GM10248 (cell line): ENCODE results near the gene GRIK3.

Experiments
- CTCF ChIA-PET: fragments of 300-600 bp; sonication (Branson Sonifier 250); formaldehyde crosslinking; extraction: SDS; loops from one replicate; lab custom pipeline; 2021; ENCODE audit warnings: antibody characterized with exemption; lab: Yijun Ruan, JAX
- POLR2A ChIA-PET: fragments of 350-650 bp; sonication (Branson Sonifier 250); formaldehyde crosslinking; extraction: SDS; loops from one replicate; lab custom pipeline; 2020; ENCODE audit warnings: antibody characterized with exemption; lab: Yijun Ruan, JAX
- DNase-seq: peaks from one replicate; pipeline ENCODE4 v3.0.0; 2012; ENCODE audit errors: extremely low spot score
- CTCF ChIP-seq: IDR thresholded peaks from 2 replicates; pipeline ENCODE4 v1.5.1; 2012; ENCODE audit warnings: mild to moderate bottlenecking, low read depth; ENCODE audit errors: extremely low read depth, missing control alignments, control extremely low read depth

Gene GRIK3

DNA sequence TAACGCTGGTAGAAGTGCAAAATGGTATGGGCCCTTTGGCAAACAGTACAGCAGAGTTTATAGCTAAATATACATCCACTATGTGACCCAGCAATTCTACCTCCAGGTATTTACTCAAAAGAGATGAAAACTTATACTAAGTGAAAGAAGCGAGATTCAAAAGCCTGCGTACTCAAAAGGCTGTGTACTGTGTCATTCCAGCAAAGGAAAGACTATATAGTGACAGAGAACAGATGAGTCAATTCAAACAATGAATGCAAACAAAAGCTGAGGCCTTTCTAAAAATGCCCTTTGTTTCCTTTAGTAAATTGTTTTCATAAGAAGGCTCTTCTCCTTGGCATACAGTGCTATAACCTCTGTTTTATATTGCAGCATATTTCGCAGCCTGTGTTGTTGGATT is 282.8 kb downstream of the GRIK3 start:
- DNase-seq: no peak
- CTCF ChIA-PET: no interaction called here
- POLR2A ChIA-PET: interaction anchor here (0.7 kb wide), 1 partner anchor 1422 kb away, joined by 5 read pairs; no protein-coding TSS in a partner anchor
- no peak for TF ChIP-seq CTCF

DNA sequence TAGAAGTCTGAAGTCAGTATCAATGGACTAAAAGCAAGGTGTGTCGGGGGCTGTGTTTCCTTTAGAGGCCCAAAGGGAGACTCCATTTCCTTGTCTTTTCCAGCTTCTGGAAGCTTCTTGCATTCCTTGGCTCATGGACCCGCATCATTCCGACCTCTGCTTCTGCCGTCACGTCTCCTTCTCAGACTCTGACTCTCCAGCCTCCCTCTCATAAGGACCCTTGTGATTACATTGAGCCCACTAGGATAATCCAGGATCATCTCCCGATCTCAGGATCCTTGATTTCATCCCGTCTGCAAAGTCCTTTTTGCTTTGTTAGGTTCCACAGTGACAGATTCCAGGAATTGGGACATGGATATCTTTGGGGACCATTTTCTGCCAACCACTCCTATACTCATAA is 285.8 kb downstream of the GRIK3 start:
- CTCF ChIA-PET: no interaction called here
- no peak for DNase-seq
- POLR2A ChIA-PET: no interaction called here
- no peak for TF ChIP-seq CTCF
